Measurements from ENCODE around the gene NOP9.

Gene NOP9

DNA sequence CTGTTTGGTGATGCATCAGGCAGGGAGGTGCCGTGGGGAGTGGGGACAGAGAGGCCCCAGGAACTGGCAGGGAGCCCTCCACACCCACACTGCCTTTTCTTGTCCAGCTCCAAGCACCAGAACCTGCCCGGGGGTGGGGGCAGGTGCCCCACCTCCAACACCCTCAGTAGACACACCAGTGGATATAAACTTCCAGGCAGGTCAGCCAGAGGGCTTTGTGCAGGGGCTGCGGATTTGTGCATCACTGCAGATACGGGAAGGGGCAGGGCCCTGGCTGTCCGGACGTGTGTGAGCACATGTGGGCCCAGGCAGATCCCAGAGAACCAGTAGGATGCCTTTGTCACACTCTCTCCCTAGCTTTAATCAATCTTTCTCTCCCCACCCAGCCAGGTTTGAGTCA is 35.4 kb upstream of the NOP9 start:
- H3K4me3 ChIP-seq (ENCODE audit: low read depth, low read length) = no peak overlapping the region
- no peak for DNase-seq (ENCODE audit: low read depth)
- TF ChIP-seq, protein P1, sequence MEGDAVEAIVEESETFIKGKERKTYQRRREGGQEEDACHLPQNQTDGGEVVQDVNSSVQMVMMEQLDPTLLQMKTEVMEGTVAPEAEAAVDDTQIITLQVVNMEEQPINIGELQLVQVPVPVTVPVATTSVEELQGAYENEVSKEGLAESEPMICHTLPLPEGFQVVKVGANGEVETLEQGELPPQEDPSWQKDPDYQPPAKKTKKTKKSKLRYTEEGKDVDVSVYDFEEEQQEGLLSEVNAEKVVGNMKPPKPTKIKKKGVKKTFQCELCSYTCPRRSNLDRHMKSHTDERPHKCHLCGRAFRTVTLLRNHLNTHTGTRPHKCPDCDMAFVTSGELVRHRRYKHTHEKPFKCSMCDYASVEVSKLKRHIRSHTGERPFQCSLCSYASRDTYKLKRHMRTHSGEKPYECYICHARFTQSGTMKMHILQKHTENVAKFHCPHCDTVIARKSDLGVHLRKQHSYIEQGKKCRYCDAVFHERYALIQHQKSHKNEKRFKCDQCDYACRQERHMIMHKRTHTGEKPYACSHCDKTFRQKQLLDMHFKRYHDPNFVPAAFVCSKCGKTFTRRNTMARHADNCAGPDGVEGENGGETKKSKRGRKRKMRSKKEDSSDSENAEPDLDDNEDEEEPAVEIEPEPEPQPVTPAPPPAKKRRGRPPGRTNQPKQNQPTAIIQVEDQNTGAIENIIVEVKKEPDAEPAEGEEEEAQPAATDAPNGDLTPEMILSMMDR (IDR thresholded peaks at IDR 0.05; ENCODE audit: control insufficient read depth, extremely low read depth, insufficient read depth) = no peak

DNA sequence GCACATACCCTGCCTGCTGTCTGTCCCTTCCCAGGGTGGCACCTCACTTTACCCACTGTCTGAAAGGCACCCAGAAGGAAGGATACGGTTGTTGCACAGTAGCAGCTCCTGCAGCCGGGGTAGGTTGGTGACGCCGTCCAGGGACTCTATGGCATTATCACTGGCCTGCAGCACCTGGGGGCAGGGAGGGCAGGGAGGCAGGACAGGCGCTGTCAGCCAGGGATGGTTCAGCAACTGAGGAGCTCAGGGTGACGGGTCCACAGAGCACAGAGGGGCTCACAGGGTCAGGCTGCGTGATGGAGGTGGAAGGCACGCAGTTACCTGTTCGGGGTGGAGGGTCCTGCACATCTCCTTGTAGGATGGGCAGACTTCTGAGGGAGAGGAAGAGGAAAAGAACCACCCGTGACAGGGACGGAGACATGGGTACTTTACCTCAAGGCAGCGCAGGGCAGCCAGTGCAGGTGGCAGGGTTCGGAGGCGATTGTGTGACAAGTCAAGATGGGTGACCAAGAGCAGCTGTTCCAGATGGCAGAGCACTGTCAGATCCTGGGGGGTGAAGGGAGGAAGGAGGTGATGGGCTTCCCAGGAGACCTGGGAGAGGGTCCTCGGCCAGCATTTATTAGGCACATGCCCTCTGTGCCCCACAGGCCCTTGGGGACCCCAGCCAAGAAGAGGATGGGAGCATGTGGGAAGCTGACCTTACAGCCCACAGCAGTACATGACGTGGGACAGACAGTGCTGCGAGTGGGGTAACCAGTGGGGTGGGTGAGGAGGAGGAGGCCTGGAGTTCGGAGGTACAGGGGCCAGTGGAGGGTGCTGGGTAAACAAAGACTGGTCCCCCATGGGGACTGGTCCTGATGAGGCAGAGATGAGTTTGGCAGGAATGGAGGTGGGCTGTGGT is 33.1 kb upstream of the NOP9 start:
- no peak overlapping the region for H3K4me3 ChIP-seq (ENCODE audit: low read depth, low read length)
- DNase-seq (ENCODE audit: low read depth) = no peak
- TF ChIP-seq, protein P1 (IDR thresholded peaks at IDR 0.05; ENCODE audit: control insufficient read depth, extremely low read depth, insufficient read depth) = no peak

DNA sequence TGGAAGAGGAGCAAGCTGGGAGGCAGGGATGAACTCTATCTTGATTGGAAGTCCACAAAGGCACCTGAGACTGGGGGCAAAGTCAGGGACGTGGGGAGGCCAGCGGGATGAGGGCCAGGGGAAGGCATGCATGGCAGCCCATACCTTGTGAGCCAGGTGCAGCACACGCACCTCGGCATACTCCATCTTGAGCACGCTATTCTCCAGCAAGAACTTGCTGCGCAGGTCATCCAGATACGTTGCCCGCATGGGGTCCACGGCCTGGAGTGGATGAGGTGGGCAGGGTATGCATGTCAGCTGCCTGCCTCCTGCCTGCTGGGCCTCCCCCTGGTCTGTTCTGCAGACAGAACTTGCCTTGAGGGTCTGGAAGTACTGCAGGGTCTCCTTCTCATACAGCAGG is 32.1 kb upstream of the NOP9 start:
- DNase-seq (ENCODE audit: low read depth) = no peak
- no peak overlapping the region for H3K4me3 ChIP-seq (ENCODE audit: low read depth, low read length)
- TF ChIP-seq, protein P1 (IDR thresholded peaks at IDR 0.05; ENCODE audit: control insufficient read depth, extremely low read depth, insufficient read depth) = no peak

DNA sequence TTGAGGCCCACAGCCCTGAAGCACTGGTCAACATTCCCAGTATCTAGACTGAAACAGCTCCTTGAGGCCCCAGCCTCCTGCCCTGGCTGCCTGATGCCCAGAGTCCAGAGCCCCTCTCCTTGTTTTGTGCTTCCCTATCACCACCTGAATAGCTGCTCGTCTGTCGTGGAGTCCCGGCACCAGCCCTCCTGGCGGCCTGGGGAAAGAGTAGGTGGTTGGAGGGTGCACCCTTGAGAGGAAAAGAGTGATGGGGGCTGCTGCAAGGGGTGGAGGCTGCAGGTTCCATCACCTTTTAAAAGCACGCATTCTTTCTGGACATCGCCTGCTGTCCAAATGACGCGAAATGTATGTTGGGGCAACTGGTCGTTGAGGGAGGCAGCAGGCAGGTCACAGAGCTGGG is 31.4 kb upstream of the NOP9 start:
- no peak for DNase-seq (ENCODE audit: low read depth)
- TF ChIP-seq, protein P1 (IDR thresholded peaks at IDR 0.05; ENCODE audit: control insufficient read depth, extremely low read depth, insufficient read depth) = no peak
- H3K4me3 ChIP-seq (ENCODE audit: low read depth, low read length) = no peak overlapping the region

DNA sequence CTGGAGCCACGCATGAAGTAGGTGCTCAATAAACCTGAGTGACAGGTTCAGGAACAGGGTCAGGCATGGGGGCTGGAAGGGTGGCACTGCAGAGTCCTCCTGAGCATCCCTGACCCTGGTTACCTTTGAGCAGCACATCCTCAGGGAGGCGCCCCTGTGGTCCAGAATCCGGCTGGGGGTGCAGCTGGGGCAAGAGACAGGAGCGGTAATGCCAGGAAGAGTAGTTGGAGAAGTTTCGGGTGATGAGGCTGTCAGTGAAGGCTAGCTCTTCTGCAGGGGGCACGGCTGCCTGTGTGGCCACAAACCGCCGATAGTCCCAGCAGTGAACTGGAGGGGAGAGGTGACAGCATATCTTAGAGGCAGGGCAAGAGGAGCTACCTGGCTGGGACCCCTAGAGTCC is 30.3 kb upstream of the NOP9 start:
- DNase-seq (ENCODE audit: low read depth) = no peak
- no peak overlapping the region for H3K4me3 ChIP-seq (ENCODE audit: low read depth, low read length)
- TF ChIP-seq, protein P1 (IDR thresholded peaks at IDR 0.05; ENCODE audit: control insufficient read depth, extremely low read depth, insufficient read depth) = no peak

DNA sequence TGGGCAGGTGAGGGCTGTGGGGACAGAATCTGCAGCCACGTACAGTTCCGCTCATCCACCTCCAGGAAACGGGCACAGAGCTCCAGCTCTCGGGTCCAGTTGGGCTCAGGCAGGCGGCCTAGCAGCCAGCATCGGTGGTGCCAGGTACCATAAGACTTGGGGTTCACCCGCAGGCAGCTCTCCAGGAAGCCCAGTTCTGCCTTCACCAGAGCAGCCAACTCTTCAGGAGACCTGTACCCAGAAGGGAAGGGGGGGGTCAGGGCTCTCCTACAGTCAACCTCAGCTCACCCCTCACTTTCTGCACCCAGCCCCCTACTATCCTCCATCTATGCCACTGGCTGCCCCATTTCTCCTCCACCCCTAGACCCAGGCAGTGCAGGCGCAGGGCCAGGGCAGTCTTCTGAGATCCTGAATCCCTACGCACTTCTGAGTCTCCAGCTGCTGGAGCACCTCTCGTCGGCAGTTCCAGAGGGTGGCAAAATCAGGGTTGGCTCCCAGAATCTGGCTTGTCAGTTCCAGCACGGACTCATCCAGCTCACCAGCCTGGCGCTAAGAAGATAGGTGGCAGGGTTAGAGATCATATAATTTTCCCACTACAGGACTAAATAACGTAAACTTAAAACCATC is 29.6 kb upstream of the NOP9 start:
- TF ChIP-seq, protein P1 (IDR thresholded peaks at IDR 0.05; ENCODE audit: control insufficient read depth, extremely low read depth, insufficient read depth) = no peak
- DNase-seq (ENCODE audit: low read depth) = no peak

More for the DNA sequence above, 29.6 kb upstream of the NOP9 start:
- no peak overlapping the region for H3K4me3 ChIP-seq (ENCODE audit: low read depth, low read length)
